K562 (cell line): ENCODE data around the gene PRC1. TPM values are rescaled to one million over a fixed set of nuclear protein-coding genes. Genes with fewer than 3 reads are reported as not detected.
A peak's percentile ranks its signal among the peaks of the same experiment; 100 is the strongest.

Source experiments
- ATAC-seq: fragments of 200-7000 bp; cut with Tn5 transposase; 3 replicates; pipeline ENCODE4 v1.9.1; 2020; ENCODE audit warnings: moderate library complexity
- BruUV-seq: library from RNA; stranded (reverse); fragments of 400-500 nt; replicated peaks from 2 replicates; lab custom pipeline; 2021; lab: Mats Ljungman, UMichigan
- CTCF ChIA-PET: fragments of 300-600 bp; formaldehyde crosslinking; extraction: SDS; loops from one replicate; lab custom pipeline; 2021; ENCODE audit warnings: low intra/inter-chr PET ratio; lab: Yijun Ruan, JAX
- POLR2A ChIA-PET: fragments of 300-600, 350-650 bp; sonication (Branson Sonifier 250); formaldehyde crosslinking; extraction: SDS; loops from one replicate; lab custom pipeline; 2021; ENCODE audit warnings: antibody characterized with exemption, inconsistent platforms; lab: Yijun Ruan, JAX
- DNase-seq, 4 experiments: peaks; one replicate each; pipeline versions ENCODE4 v3.0.0 to v3.0.0-alpha.2; 2011 to 2018; ENCODE audit warnings: low spot score in 3 of 4, mixed read lengths in 3 of 4; ENCODE audit errors: extremely low read depth in 1 of 4
- FAIRE-seq: peaks from 2 replicates; lab custom pipeline; 2011; peaks lifted over from hg19 to GRCh38; lab: Jason Lieb, UNC
- H2AFZ ChIP-seq: 2 replicates; pipeline ENCODE4 v1.6.0; 2011; ENCODE audit warnings: low read depth, low read length, control low read depth, inconsistent platforms
- H3K27ac ChIP-seq: fragments of 200-600 bp; 3 replicates; pipeline ENCODE4 v1.8.0; 2011; ENCODE audit warnings: low read depth, mild to moderate bottlenecking, control low read depth, inconsistent platforms, low read length, moderate library complexity, mixed read lengths; ENCODE audit errors: extremely low read depth
- H3K27me3 ChIP-seq, 2 experiments: fragments of 300-600 bp in 1 of 2; 2 replicates in 1 of 2; 3 replicates in 1 of 2; pipeline versions ENCODE4 v1.6.0 to v1.8.0; 2011; ENCODE audit warnings: inconsistent platforms in 2 of 2, low read length in 2 of 2, mild to moderate bottlenecking in 1 of 2, mixed read lengths in 1 of 2, moderate library complexity in 1 of 2; ENCODE audit not compliant: control insufficient read depth in 2 of 2, insufficient read depth in 2 of 2
- H3K36me3 ChIP-seq: fragments of 300-600 bp; 3 replicates; pipeline ENCODE4 v1.8.0; 2011; ENCODE audit warnings: mild to moderate bottlenecking, low read length, inconsistent platforms; ENCODE audit not compliant: control insufficient read depth, insufficient read depth
- H3K4me1 ChIP-seq, 2 experiments: fragments of 200-600 bp in 1 of 2; replicated peaks in 1 of 2; 2 replicates in 1 of 2; 3 replicates in 1 of 2; pipeline versions ENCODE4 v1.5.1 to v1.8.0; 2011; ENCODE audit warnings: inconsistent platforms in 2 of 2, low read length in 2 of 2, mild to moderate bottlenecking in 1 of 2, mixed read lengths in 1 of 2, moderate library complexity in 1 of 2; ENCODE audit not compliant: control insufficient read depth in 2 of 2, insufficient read depth in 2 of 2
- H3K4me2 ChIP-seq: 2 replicates; pipeline ENCODE4 v1.6.1; 2011; ENCODE audit warnings: low read length, control low read depth, inconsistent platforms, mixed read lengths; ENCODE audit not compliant: insufficient read depth
- H3K4me3 ChIP-seq: fragments of 200-600 bp; sonication (generic), shearing (Covaris generic); 2 replicates; pipeline ENCODE4 v1.5.1; 2016; ENCODE audit warnings: control low read depth, inconsistent platforms
- H3K79me2 ChIP-seq: fragments of 200-600 bp; 3 replicates; pipeline ENCODE4 v1.8.0; 2011; ENCODE audit warnings: low read length, inconsistent platforms; ENCODE audit not compliant: control insufficient read depth, insufficient read depth
- H3K9ac ChIP-seq, 2 experiments: 2 replicates each; pipeline versions ENCODE4 v1.6.0 to v1.6.1; 2011; ENCODE audit warnings: low read depth in 2 of 2, low read length in 2 of 2, control low read depth in 1 of 2, inconsistent platforms in 1 of 2, mild to moderate bottlenecking in 1 of 2, mixed read lengths in 1 of 2; ENCODE audit not compliant: insufficient read depth in 1 of 2
- H3K9me1 ChIP-seq: one replicate; pipeline ENCODE4 v1.6.0; 2011; ENCODE audit warnings: inconsistent platforms, mild to moderate bottlenecking, low read length, moderate library complexity; ENCODE audit not compliant: control insufficient read depth, insufficient read depth
- H3K9me3 ChIP-seq: replicated peaks from 2 replicates; pipeline ENCODE4 v1.5.1; 2011; ENCODE audit warnings: low read depth, low read length, inconsistent platforms; ENCODE audit not compliant: control insufficient read depth, insufficient read depth
- H4K20me1 ChIP-seq: replicated peaks from 2 replicates; pipeline ENCODE4 v1.6.1; 2011; ENCODE audit warnings: low read length, inconsistent platforms, mixed read lengths; ENCODE audit not compliant: control insufficient read depth, insufficient read depth
- BCLAF1 ChIP-seq, 2 experiments: fragments of 450-650 bp in 1 of 2; IDR thresholded peaks; 2 replicates each; pipeline ENCODE4 v1.6.1; 2011 to 2017; ENCODE audit warnings: low read depth in 2 of 2, antibody characterized with exemption in 1 of 2, borderline replicate concordance in 1 of 2, low read length in 1 of 2, mild to moderate bottlenecking in 1 of 2, mixed read lengths in 1 of 2; ENCODE audit not compliant: control insufficient read depth in 1 of 2
- CAMTA2 ChIP-seq: fragments of 250-450 bp; sonication (Bioruptor Pico); conservative IDR thresholded peaks from 2 replicates; pipeline ENCODE4 v1.5.1; 2022
- CTBP1 ChIP-seq: fragments of 450-650 bp; IDR thresholded peaks from 2 replicates; pipeline ENCODE4 v1.6.1; 2016; ENCODE audit warnings: borderline replicate concordance
- FUS ChIP-seq: fragments of 200-400 bp; formaldehyde crosslinking; optimal IDR thresholded peaks from 2 replicates; pipeline ENCODE3; 2017; ENCODE audit warnings: low read depth, low read length
- KHSRP ChIP-seq: fragments of 450-650 bp; IDR thresholded peaks from 2 replicates; pipeline ENCODE4 v1.6.1; 2017
- NFE2L1 ChIP-seq: fragments of 450-650 bp; IDR thresholded peaks from 2 replicates; pipeline ENCODE4 v1.6.1; 2016; ENCODE audit warnings: missing genetic modification characterization, low read depth, mild to moderate bottlenecking, missing compliant biosample characterization, moderate library complexity, borderline replicate concordance
- NR3C1 ChIP-seq: sonication (generic); formaldehyde crosslinking; IDR thresholded peaks from 2 replicates; pipeline ENCODE4 v1.8.1; 2022; ENCODE audit warnings: missing genetic modification reagents
- POLR2G ChIP-seq: fragments of 200-400 bp; formaldehyde crosslinking; IDR thresholded peaks from 2 replicates; pipeline ENCODE4 v1.6.1; 2017; ENCODE audit warnings: low read depth, mild to moderate bottlenecking, antibody characterized with exemption, low read length, moderate library complexity
- PRDM10 ChIP-seq: fragments of 450-650 bp; IDR thresholded peaks from 2 replicates; pipeline ENCODE4 v1.6.1; 2018; ENCODE audit not compliant: partially characterized antibody
- SMARCA4 ChIP-seq: fragments of 450-650 bp; IDR thresholded peaks from 2 replicates; pipeline ENCODE4 v1.6.1; 2016
- SOX6 ChIP-seq: fragments of 450-650 bp; IDR thresholded peaks from 2 replicates; pipeline ENCODE4 v1.6.1; 2014; ENCODE audit warnings: mild to moderate bottlenecking
- WGBS: fragments of 100-300 bp; shearing (Covaris generic); methylation state at CpG from one replicate; pipeline ENCODE4 v1.1.6; 2016; ENCODE audit warnings: low coverage, mixed read lengths; ENCODE audit not compliant: insufficient coverage; ENCODE audit errors: missing lambda C conversion rate; 5-methylcytosine and 5-hydroxymethylcytosine counted together
- in situ Hi-C: fragments of 300-500 bp; cut with MboI; formaldehyde crosslinking; loops from 4 replicates; pipeline ENCODE4 v1.15.0; 2018; ENCODE audit warnings: inconsistent platforms, mixed read lengths
- intact Hi-C: fragments of 100-400 bp; cut with micrococcal nuclease; formaldehyde crosslinking; loops from 2 replicates; pipeline ENCODE4 v1.14.2; 2022
- polyA plus RNA-seq, 8 experiments: library from polyadenylated mRNA; depleted of rRNA in 4 of 8; stranded (reverse) in 5 of 8; unstranded in 3 of 8; fragments of >200 nt; fragmentation: Nextera tagmentation in 2 of 8; fragmentation: Illumina TruSeq in 1 of 8; extraction: Ambion mirVana in 2 of 8; extraction: Trizol in 1 of 8; gene quantifications; 2 replicates each; pipeline versions ENCODE4 v1.2.1 to v1.2.3, GENCODE V29; 2011 to 2014; ENCODE audit warnings: inconsistent platforms in 1 of 8, missing spikeins in 1 of 8
- total RNA-seq, 7 experiments: library from RNA; depleted of rRNA in 6 of 7; stranded (reverse); fragments of >200 nt in 6 of 7; fragmentation: Illumina TruSeq in 2 of 7; extraction: Trizol in 2 of 7; gene quantifications; 2 replicates each; pipeline versions ENCODE4 v1.2.1 to v1.2.3, GENCODE V29; 2011 to 2021; ENCODE audit warnings: low replicate concordance in 1 of 7

The PRC1 gene
- total and polyA plus RNA-seq, 9 of the 15 experiments (the other 6 are each of a cell fraction or from before 2014, with no cell fraction given), result 156 to 391 (median 240) TPM

GRCh38 chr15:90953947-90954711 lies 40.2 kb downstream of the PRC1 start (continued):
- no peak for TF ChIP-seq PRDM10

- Histone ChIP-seq H3K4me3 (no peak overlapping the region), H3K9ac (peak overlapping the region in 1 of 2 experiments; percentile 84; a peak in 2 of 4 replicates), H3K4me1 (peaks cover 19 to 62% of the 10 kb centered on the region in 2 experiments; a peak in 4 of 5 replicates), H3K9me1 (peaks cover 3% of the 10 kb centered on the region), H3K27ac (no peak overlapping the region), H2AFZ (no peak overlapping the region), H3K27me3 (no peaks in the 10 kb centered on the region), H3K79me2 (peaks cover 25% of the 10 kb centered on the region), H3K36me3 (peaks cover 66% of the 10 kb centered on the region), H3K9me3 (no peaks in the 10 kb centered on the region), H4K20me1 (no peaks in the 10 kb centered on the region), H3K4me2 (no peak overlapping the region)
- CTCF ChIA-PET, result no interaction called here
- POLR2A ChIA-PET, result interaction anchor here (0.5 to 2.5 kb wide), 6 partner anchors 9 to 590 kb away, joined by 3 to 9 read pairs (median 4); partner anchors contain the start of gene HDDC3
- no TSS peak for BruUV-seq
- 92% methylated on average over 13 of the region's 14 CpGs for WGBS
- intact Hi-C loops, result no loop called here
- in situ Hi-C loops, result no loop called here
- no peak for DNase-seq
- FAIRE-seq, result no peak
- no peak for ATAC-seq
- no peak for TF ChIP-seq CAMTA2 (CRISPR knock-in tag)
- no peak for TF ChIP-seq NR3C1
- no peak for TF ChIP-seq KHSRP
- no peak for TF ChIP-seq NFE2L1 (tag)
- TF ChIP-seq POLR2G, result 0 out of 2 replicates have a peak, but pooled peaks have one; percentile 35
- TF ChIP-seq CTBP1, result peak; percentile 33; the same call in 1 of the 2 replicates
- no peak for TF ChIP-seq SOX6
- no peak for TF ChIP-seq BCLAF1 (IDR thresholded peaks at IDR 0.05; ENCODE audit: borderline replicate concordance in 1 of 2, control insufficient read depth in 1 of 2, low read depth in 2 of 2, low read length in 1 of 2)
- TF ChIP-seq FUS, result no peak
- no peak for TF ChIP-seq SMARCA4
These were observed 41.2 kb downstream of the PRC1 start for GRCh38 chr15:90952901-90953677.
